ENCODE measurements around the gene HLF.

GRCh38 chr17:55319933-55320593 lies 55.3 kb downstream of the HLF start:
- TF ChIP-seq CTCF (IDR thresholded peaks at IDR 0.05 in 2 of 3, conservative IDR thresholded peaks at IDR 0.05 in 1 of 3; ENCODE audit: control insufficient read depth in 2 of 3, extremely low read depth in 1 of 3, insufficient read depth in 1 of 3, low read depth in 3 of 3, low read length in 3 of 3) = no peak
- no peak for TF ChIP-seq JUNB (IDR thresholded peaks at IDR 0.05)
- TF ChIP-seq MTA2 (IDR thresholded peaks at IDR 0.05; ENCODE audit: low read depth) = no peak
- TF ChIP-seq ASH2L (IDR thresholded peaks at IDR 0.05; ENCODE audit: borderline replicate concordance, low read depth) = no peak
- TF ChIP-seq NFYB (IDR thresholded peaks at IDR 0.05; ENCODE audit: insufficient read depth, low read depth, low read length) = no peak
- no peak for TF ChIP-seq ZNF384 (IDR thresholded peaks at IDR 0.05; ENCODE audit: borderline replicate concordance, low read depth, low read length)
- no peak for TF ChIP-seq PBX3 (IDR thresholded peaks at IDR 0.05; ENCODE audit: insufficient replicate concordance, low read depth, low read length)
- no peak for TF ChIP-seq ZNF24 (IDR thresholded peaks at IDR 0.05)
- TF ChIP-seq RCOR1 (conservative IDR thresholded peaks at IDR 0.05; ENCODE audit: low read depth, low read length) = no peak
- no peak for TF ChIP-seq EZH2 (IDR thresholded peaks at IDR 0.05; ENCODE audit: borderline replicate concordance, control insufficient read depth, low read depth, low read length)
- TF ChIP-seq ZNF622 (IDR thresholded peaks at IDR 0.05) = no peak

All from GM12878 (cell line).